Astrocyte of the cerebellum (primary cell): Measurements from ENCODE around the gene PRG2.

Experiments used
- DNase-seq: peaks from one replicate; pipeline ENCODE4 v3.0.0-alpha.2; 2011; ENCODE audit warnings: low read depth
- H3K4me3 ChIP-seq: 2 replicates; pipeline ENCODE4 v1.5.1; 2011; ENCODE audit warnings: mild to moderate bottlenecking, low read depth, low read length, moderate library complexity
- CTCF ChIP-seq: IDR thresholded peaks from 2 replicates; pipeline ENCODE4 v1.5.1; 2012; ENCODE audit warnings: low read length, low read depth, moderate library complexity, mild to moderate bottlenecking; ENCODE audit errors: missing control alignments
- in situ Hi-C: cut with HindIII; loops from 2 replicates; pipeline ENCODE4 v1.10.0; 2017; ENCODE audit warnings: low sequenced_read_pairs

Gene PRG2

GRCh38 chr11:57370941-57371340 is 19.5 kb downstream of the PRG2 start:
- in situ Hi-C loops = no loop called here
- TF ChIP-seq CTCF = no peak
- H3K4me3 ChIP-seq = no peak overlapping the region
- DNase-seq = no peak

GRCh38 chr11:57370251-57370650 is 20.2 kb downstream of the PRG2 start:
- TF ChIP-seq CTCF = no peak
- in situ Hi-C loops = no loop called here
- no peak overlapping the region for H3K4me3 ChIP-seq
- DNase-seq = no peak

- no peak overlapping the region for H3K4me3 ChIP-seq
- in situ Hi-C loops = no loop called here
- DNase-seq = no peak
- no peak for TF ChIP-seq CTCF
These were observed 21.6 kb downstream of the PRG2 start for GRCh38 chr11:57368845-57369232.

GRCh38 chr11:57368106-57368844 is 22.2 kb downstream of the PRG2 start:
- H3K4me3 ChIP-seq = no peak overlapping the region
- no peak for DNase-seq
- in situ Hi-C loops = no loop called here
- no peak for TF ChIP-seq CTCF

GRCh38 chr11:57364851-57365660 is 25.4 kb downstream of the PRG2 start:
- no peak for TF ChIP-seq CTCF
- no peak for DNase-seq
- in situ Hi-C loops = no loop called here

GRCh38 chr11:57363131-57364080 is 27.0 kb downstream of the PRG2 start:
- H3K4me3 ChIP-seq = no peak overlapping the region
- no peak for TF ChIP-seq CTCF
- DNase-seq = no peak
- in situ Hi-C loops = no loop called here

More at GRCh38 chr11:57364851-57365660, 25.4 kb downstream of the PRG2 start:
- H3K4me3 ChIP-seq = no peak overlapping the region
